ENCODE data around the gene FAM9A.
"Not testable (repeated sequence)": the region's sequence is repeated elsewhere in the genome, so short reads cannot be mapped to it uniquely, and the experiment has no call there.

The FAM9A gene

GRCh38 chrX:8803326-8803725 is 2.1 kb upstream of the FAM9A start:
- no peaks in the 10 kb centered on the region for H3K9me3 ChIP-seq (ENCODE audit: control insufficient read depth in 1 of 2, low read length in 2 of 2)
- H3K27me3 ChIP-seq (ENCODE audit: low read depth, low read length), result no peaks in the 10 kb centered on the region
- H3K4me1 ChIP-seq (ENCODE audit: control insufficient read depth in 1 of 2, insufficient read depth in 2 of 2, low read length in 2 of 2), result no peaks in the 10 kb centered on the region
- no peak overlapping the region for H3K27ac ChIP-seq (ENCODE audit: low read length)
- H3K36me3 ChIP-seq (ENCODE audit: control insufficient read depth in 1 of 2, insufficient read depth in 2 of 2, low read length in 2 of 2), result no peaks in the 10 kb centered on the region
- H3K4me3 ChIP-seq (ENCODE audit: low read depth in 1 of 2, low read length in 2 of 2), result no peak overlapping the region

DNA sequence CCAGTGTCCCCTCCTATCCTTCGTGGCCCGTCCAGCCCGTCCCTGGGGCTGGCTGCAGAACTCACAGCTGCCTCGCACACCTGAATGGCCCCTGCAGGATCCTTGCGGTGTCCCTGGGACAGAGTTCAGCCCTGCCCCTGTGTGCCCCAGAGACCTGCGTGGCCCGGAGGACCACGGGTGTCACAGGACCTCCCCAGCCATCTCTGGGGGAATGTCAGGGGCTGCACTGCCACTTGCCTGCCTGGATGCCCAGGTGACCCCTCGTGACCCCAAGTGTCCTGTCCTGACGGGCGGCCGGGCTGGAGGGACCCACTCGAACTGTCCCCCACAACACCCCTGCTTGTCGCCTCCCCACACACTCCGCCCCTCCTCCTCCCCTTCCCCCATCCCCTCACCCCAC is 832 bp downstream of the FAM9A start:
- H3K4me1 ChIP-seq (ENCODE audit: control insufficient read depth in 1 of 2, insufficient read depth in 2 of 2, low read length in 2 of 2); H3K27me3 ChIP-seq (ENCODE audit: low read depth, low read length); H3K36me3 ChIP-seq (ENCODE audit: control insufficient read depth in 1 of 2, insufficient read depth in 2 of 2, low read length in 2 of 2); H3K4me3 ChIP-seq (ENCODE audit: low read depth in 1 of 2, low read length in 2 of 2); H3K9me3 ChIP-seq (ENCODE audit: control insufficient read depth in 1 of 2, low read length in 2 of 2); H3K27ac ChIP-seq (ENCODE audit: low read length): not testable (repeated sequence)

GRCh38 chrX:8799281-8799680 is 1.9 kb downstream of the FAM9A start:
- not testable (repeated sequence) for H3K9me3 ChIP-seq (ENCODE audit: control insufficient read depth in 1 of 2, low read length in 2 of 2); H3K36me3 ChIP-seq (ENCODE audit: control insufficient read depth in 1 of 2, insufficient read depth in 2 of 2, low read length in 2 of 2); H3K27me3 ChIP-seq (ENCODE audit: low read depth, low read length); H3K4me1 ChIP-seq (ENCODE audit: control insufficient read depth in 1 of 2, insufficient read depth in 2 of 2, low read length in 2 of 2); H3K27ac ChIP-seq (ENCODE audit: low read length); H3K4me3 ChIP-seq (ENCODE audit: low read depth in 1 of 2, low read length in 2 of 2)

DNA sequence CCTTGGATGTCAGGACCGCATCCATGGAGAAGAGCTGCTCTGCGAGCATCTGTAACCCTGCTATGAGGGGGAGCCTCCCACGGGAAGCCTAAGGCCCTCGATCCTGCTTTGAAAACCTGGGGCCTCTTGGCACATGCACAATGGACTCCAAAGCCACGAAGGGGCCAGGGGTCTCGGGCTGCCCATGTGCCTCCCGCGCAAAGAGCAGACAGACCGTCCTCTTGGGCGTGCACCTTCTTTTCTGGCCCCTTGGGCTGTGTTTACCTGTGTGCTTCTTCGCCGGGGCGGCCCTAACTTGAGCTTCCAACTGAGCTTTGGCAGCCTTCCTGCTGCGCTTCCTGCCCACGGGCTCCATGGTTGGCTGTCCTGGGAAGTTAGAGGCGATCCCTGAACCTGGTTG is 2.5 kb downstream of the FAM9A start:
- H3K27ac ChIP-seq (ENCODE audit: low read length); H3K27me3 ChIP-seq (ENCODE audit: low read depth, low read length); H3K4me1 ChIP-seq (ENCODE audit: control insufficient read depth in 1 of 2, insufficient read depth in 2 of 2, low read length in 2 of 2); H3K9me3 ChIP-seq (ENCODE audit: control insufficient read depth in 1 of 2, low read length in 2 of 2); H3K36me3 ChIP-seq (ENCODE audit: control insufficient read depth in 1 of 2, insufficient read depth in 2 of 2, low read length in 2 of 2); H3K4me3 ChIP-seq (ENCODE audit: low read depth in 1 of 2, low read length in 2 of 2): not testable (repeated sequence)

DNA sequence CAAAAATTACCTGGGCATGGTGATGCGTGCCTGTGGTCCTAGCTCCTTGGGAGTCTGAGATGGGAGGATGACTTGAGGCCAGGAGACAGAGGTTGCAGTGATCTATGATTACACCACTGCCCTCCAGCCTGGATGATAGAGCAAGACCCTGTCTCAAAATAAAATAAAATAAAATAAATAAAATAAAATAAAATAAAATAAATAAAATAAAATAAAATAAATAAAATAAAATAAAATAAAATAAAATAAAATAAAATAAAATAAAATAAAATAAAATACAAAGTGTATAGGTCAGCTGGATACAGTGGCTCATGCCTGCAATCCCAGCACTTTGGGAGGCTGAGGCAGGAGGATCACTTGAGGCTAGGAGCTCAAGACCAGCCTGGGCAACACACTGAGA is 14.1 kb downstream of the FAM9A start:
- not testable (repeated sequence) for H3K4me1 ChIP-seq (ENCODE audit: control insufficient read depth in 1 of 2, insufficient read depth in 2 of 2, low read length in 2 of 2); H3K4me3 ChIP-seq (ENCODE audit: low read depth in 1 of 2, low read length in 2 of 2); H3K27ac ChIP-seq (ENCODE audit: low read length); H3K27me3 ChIP-seq (ENCODE audit: low read depth, low read length); H3K36me3 ChIP-seq (ENCODE audit: control insufficient read depth in 1 of 2, insufficient read depth in 2 of 2, low read length in 2 of 2); H3K9me3 ChIP-seq (ENCODE audit: control insufficient read depth in 1 of 2, low read length in 2 of 2)

GRCh38 chrX:8784162-8784561 is 17.0 kb downstream of the FAM9A start:
- H3K27me3 ChIP-seq (ENCODE audit: low read depth, low read length), result no peaks in the 10 kb centered on the region
- no peak overlapping the region for H3K4me3 ChIP-seq (ENCODE audit: low read depth in 1 of 2, low read length in 2 of 2)
- no peaks in the 10 kb centered on the region for H3K4me1 ChIP-seq (ENCODE audit: control insufficient read depth in 1 of 2, insufficient read depth in 2 of 2, low read length in 2 of 2)
- H3K36me3 ChIP-seq (ENCODE audit: control insufficient read depth in 1 of 2, insufficient read depth in 2 of 2, low read length in 2 of 2), result no peaks in the 10 kb centered on the region
- no peaks in the 10 kb centered on the region for H3K9me3 ChIP-seq (ENCODE audit: control insufficient read depth in 1 of 2, low read length in 2 of 2)
- no peak overlapping the region for H3K27ac ChIP-seq (ENCODE audit: low read length)

- Histone ChIP-seq H3K27me3 (ENCODE audit: low read depth, low read length) (no peaks in the 10 kb centered on the region), H3K27ac (ENCODE audit: low read length) (no peak overlapping the region), H3K36me3 (ENCODE audit: control insufficient read depth in 1 of 2, insufficient read depth in 2 of 2, low read length in 2 of 2) (no peaks in the 10 kb centered on the region), H3K9me3 (ENCODE audit: control insufficient read depth in 1 of 2, low read length in 2 of 2) (no peaks in the 10 kb centered on the region), H3K4me3 (ENCODE audit: low read depth in 1 of 2, low read length in 2 of 2) (no peak overlapping the region), H3K4me1 (ENCODE audit: control insufficient read depth in 1 of 2, insufficient read depth in 2 of 2, low read length in 2 of 2) (no peaks in the 10 kb centered on the region)
These were observed 17.5 kb downstream of the FAM9A start for GRCh38 chrX:8783714-8784098.

GRCh38 chrX:8783097-8783713 is 18.0 kb downstream of the FAM9A start:
- Histone ChIP-seq H3K4me1 (ENCODE audit: control insufficient read depth in 1 of 2, insufficient read depth in 2 of 2, low read length in 2 of 2) (no peaks in the 10 kb centered on the region), H3K27me3 (ENCODE audit: low read depth, low read length) (no peaks in the 10 kb centered on the region), H3K36me3 (ENCODE audit: control insufficient read depth in 1 of 2, insufficient read depth in 2 of 2, low read length in 2 of 2) (no peaks in the 10 kb centered on the region), H3K4me3 (ENCODE audit: low read depth in 1 of 2, low read length in 2 of 2) (no peak overlapping the region), H3K9me3 (ENCODE audit: control insufficient read depth in 1 of 2, low read length in 2 of 2) (no peaks in the 10 kb centered on the region), H3K27ac (ENCODE audit: low read length) (no peak overlapping the region)

- Histone ChIP-seq H3K27me3 (ENCODE audit: low read depth, low read length) (no peaks in the 10 kb centered on the region), H3K9me3 (ENCODE audit: control insufficient read depth in 1 of 2, low read length in 2 of 2) (no peaks in the 10 kb centered on the region), H3K4me1 (ENCODE audit: control insufficient read depth in 1 of 2, insufficient read depth in 2 of 2, low read length in 2 of 2) (no peaks in the 10 kb centered on the region), H3K36me3 (ENCODE audit: control insufficient read depth in 1 of 2, insufficient read depth in 2 of 2, low read length in 2 of 2) (no peaks in the 10 kb centered on the region), H3K4me3 (ENCODE audit: low read depth in 1 of 2, low read length in 2 of 2) (no peak overlapping the region), H3K27ac (ENCODE audit: low read length) (no peak overlapping the region)
These were observed 18.6 kb downstream of the FAM9A start for GRCh38 chrX:8782595-8782994.

- not testable (repeated sequence) for H3K27ac ChIP-seq (ENCODE audit: low read length); H3K9me3 ChIP-seq (ENCODE audit: control insufficient read depth in 1 of 2, low read length in 2 of 2)
These were observed 19.3 kb downstream of the FAM9A start for GRCh38 chrX:8781921-8782320.

GRCh38 chrX:8773117-8773516 is 28.1 kb downstream of the FAM9A start:
- H3K27ac ChIP-seq (ENCODE audit: low read length), result no peak overlapping the region
- no peaks in the 10 kb centered on the region for H3K27me3 ChIP-seq (ENCODE audit: low read depth, low read length)
- H3K4me1 ChIP-seq (ENCODE audit: control insufficient read depth in 1 of 2, insufficient read depth in 2 of 2, low read length in 2 of 2), result no peaks in the 10 kb centered on the region
- no peak overlapping the region for H3K4me3 ChIP-seq (ENCODE audit: low read depth in 1 of 2, low read length in 2 of 2)
- no peaks in the 10 kb centered on the region for H3K9me3 ChIP-seq (ENCODE audit: control insufficient read depth in 1 of 2, low read length in 2 of 2)
- H3K36me3 ChIP-seq (ENCODE audit: control insufficient read depth in 1 of 2, insufficient read depth in 2 of 2, low read length in 2 of 2), result no peaks in the 10 kb centered on the region

More at GRCh38 chrX:8781921-8782320, 19.3 kb downstream of the FAM9A start:
- H3K4me3 ChIP-seq (ENCODE audit: low read depth in 1 of 2, low read length in 2 of 2); H3K27me3 ChIP-seq (ENCODE audit: low read depth, low read length); H3K36me3 ChIP-seq (ENCODE audit: control insufficient read depth in 1 of 2, insufficient read depth in 2 of 2, low read length in 2 of 2); H3K4me1 ChIP-seq (ENCODE audit: control insufficient read depth in 1 of 2, insufficient read depth in 2 of 2, low read length in 2 of 2): not testable (repeated sequence)

GRCh38 chrX:8760021-8760420 is 41.2 kb downstream of the FAM9A start:
- Histone ChIP-seq H3K4me1 (ENCODE audit: control insufficient read depth in 1 of 2, insufficient read depth in 2 of 2, low read length in 2 of 2) (no peaks in the 10 kb centered on the region), H3K27me3 (ENCODE audit: low read depth, low read length) (no peaks in the 10 kb centered on the region), H3K27ac (ENCODE audit: low read length) (no peak overlapping the region), H3K36me3 (ENCODE audit: control insufficient read depth in 1 of 2, insufficient read depth in 2 of 2, low read length in 2 of 2) (no peaks in the 10 kb centered on the region), H3K9me3 (ENCODE audit: control insufficient read depth in 1 of 2, low read length in 2 of 2) (no peaks in the 10 kb centered on the region), H3K4me3 (ENCODE audit: low read depth in 1 of 2, low read length in 2 of 2) (no peak overlapping the region)
